GM19324 (cell line): ENCODE data around the gene TCP11.

Experiments
- ATAC-seq: cut with Tn5 transposase; IDR thresholded peaks from one replicate; pipeline ENCODE4 v1.9.1; 2021; ENCODE audit warnings: mild to moderate bottlenecking, moderate library complexity; ENCODE audit not compliant: unreplicated experiment, low FRiP score

The TCP11 gene

GRCh38 chr6:35096129-35096862 is 44.8 kb downstream of the TCP11 start:
- ATAC-seq, result no peak

GRCh38 chr6:35094183-35094582 is 47.0 kb downstream of the TCP11 start:
- ATAC-seq, result no peak

GRCh38 chr6:35093783-35094182 is 47.4 kb downstream of the TCP11 start:
- ATAC-seq, result no peak

- ATAC-seq, result no peak
These were observed 48.1 kb downstream of the TCP11 start for GRCh38 chr6:35093118-35093445.

- no peak for ATAC-seq
These were observed 48.6 kb downstream of the TCP11 start for GRCh38 chr6:35092362-35093117.

GRCh38 chr6:35091346-35092083 is 49.6 kb downstream of the TCP11 start:
- no peak for ATAC-seq

GRCh38 chr6:35090734-35091133 is 50.4 kb downstream of the TCP11 start:
- no peak for ATAC-seq

- no peak for ATAC-seq
These were observed 51.1 kb downstream of the TCP11 start for GRCh38 chr6:35089935-35090505.

- ATAC-seq, result no peak
These were observed 51.8 kb downstream of the TCP11 start for GRCh38 chr6:35089216-35089934.

- no peak for ATAC-seq
These were observed 52.6 kb downstream of the TCP11 start for GRCh38 chr6:35088281-35089215.

- no peak for ATAC-seq
These were observed 53.5 kb downstream of the TCP11 start for GRCh38 chr6:35087361-35088280.

GRCh38 chr6:35086636-35087360 is 54.3 kb downstream of the TCP11 start:
- no peak for ATAC-seq

- ATAC-seq, result no peak
These were observed 54.9 kb downstream of the TCP11 start for GRCh38 chr6:35086282-35086632.

GRCh38 chr6:35085359-35086281 is 55.5 kb downstream of the TCP11 start:
- ATAC-seq, result no peak

GRCh38 chr6:35084511-35085203 is 56.5 kb downstream of the TCP11 start:
- ATAC-seq, result no peak

GRCh38 chr6:35084041-35084491 is 57.1 kb downstream of the TCP11 start:
- ATAC-seq, result no peak
